Measurements from ENCODE around the gene ADPRHL1.
"Not testable (repeated sequence)": the region's sequence is repeated elsewhere in the genome, so short reads cannot be mapped to it uniquely, and the experiment has no call there.

ADPRHL1 gene

DNA sequence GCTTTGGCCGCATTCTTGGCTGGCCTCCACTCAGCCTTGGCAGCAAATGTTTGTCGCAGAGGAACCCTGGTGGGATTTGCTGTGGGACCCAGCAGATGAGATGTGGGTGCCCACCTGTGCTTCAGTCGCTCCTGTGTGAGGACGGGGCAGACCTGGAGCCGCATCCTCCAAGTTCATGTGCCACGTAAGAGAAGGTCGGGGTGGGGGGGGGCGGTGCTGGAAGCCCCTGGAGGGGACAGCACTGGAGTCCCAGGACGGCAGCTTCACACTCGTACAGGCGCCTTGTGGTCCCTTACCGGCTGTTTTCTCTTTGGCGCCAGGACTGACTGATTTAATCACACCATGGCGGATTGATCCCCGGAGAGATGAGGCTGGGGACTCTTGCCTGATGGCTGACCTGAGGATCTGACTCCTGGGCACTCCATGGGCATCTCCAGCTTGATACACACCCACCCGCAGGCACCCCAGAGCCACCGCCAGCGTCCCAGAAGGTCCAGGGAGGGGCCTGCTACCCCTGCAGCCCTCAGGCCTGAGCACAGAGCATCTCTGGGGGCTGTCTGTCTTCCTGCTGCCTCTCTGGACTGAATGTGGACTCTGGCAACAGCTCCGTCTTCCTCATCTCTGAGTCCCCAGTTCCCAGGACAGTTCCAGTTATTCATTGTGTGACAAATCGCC is 79.3 kb downstream of the ADPRHL1 start:
- Histone ChIP-seq H3K4me1 (ENCODE audit: insufficient read depth, low read length, poor library complexity, severe bottlenecking) (no peaks in the 10 kb centered on the region), H3K27me3 (ENCODE audit: insufficient read depth, low read length, poor library complexity, severe bottlenecking) (no peaks in the 10 kb centered on the region), H3K79me2 (ENCODE audit: insufficient read depth, low read length) (no peaks in the 10 kb centered on the region), H3F3A (ENCODE audit: low read depth) (no peaks in the 10 kb centered on the region), H3K4me3 (ENCODE audit: low read length, poor library complexity, severe bottlenecking) (no peak overlapping the region), H4K20me1 (ENCODE audit: insufficient read depth, low read length, poor library complexity, severe bottlenecking) (no peaks in the 10 kb centered on the region), H3K9me3 (ENCODE audit: insufficient read depth, low read depth, low read length) (peaks cover 9% of the 10 kb centered on the region; the same call in 1 of the 2 replicates), H3K9me2 (replicated peaks; ENCODE audit: low read depth, low read length) (no peaks in the 10 kb centered on the region), H2AFZ (ENCODE audit: low read length) (no peak overlapping the region), H3K4me2 (ENCODE audit: low read depth, low read length, poor library complexity, severe bottlenecking) (no peak overlapping the region), H3K36me3 (ENCODE audit: insufficient read depth, low read length) (no peaks in the 10 kb centered on the region), H3K9ac (ENCODE audit: low read depth, low read length, poor library complexity, severe bottlenecking) (no peak overlapping the region)
- TF ChIP-seq EZH2phosphoT487 (IDR thresholded peaks at IDR 0.05; ENCODE audit: borderline replicate concordance), result no peak
- TF ChIP-seq, protein P1, sequence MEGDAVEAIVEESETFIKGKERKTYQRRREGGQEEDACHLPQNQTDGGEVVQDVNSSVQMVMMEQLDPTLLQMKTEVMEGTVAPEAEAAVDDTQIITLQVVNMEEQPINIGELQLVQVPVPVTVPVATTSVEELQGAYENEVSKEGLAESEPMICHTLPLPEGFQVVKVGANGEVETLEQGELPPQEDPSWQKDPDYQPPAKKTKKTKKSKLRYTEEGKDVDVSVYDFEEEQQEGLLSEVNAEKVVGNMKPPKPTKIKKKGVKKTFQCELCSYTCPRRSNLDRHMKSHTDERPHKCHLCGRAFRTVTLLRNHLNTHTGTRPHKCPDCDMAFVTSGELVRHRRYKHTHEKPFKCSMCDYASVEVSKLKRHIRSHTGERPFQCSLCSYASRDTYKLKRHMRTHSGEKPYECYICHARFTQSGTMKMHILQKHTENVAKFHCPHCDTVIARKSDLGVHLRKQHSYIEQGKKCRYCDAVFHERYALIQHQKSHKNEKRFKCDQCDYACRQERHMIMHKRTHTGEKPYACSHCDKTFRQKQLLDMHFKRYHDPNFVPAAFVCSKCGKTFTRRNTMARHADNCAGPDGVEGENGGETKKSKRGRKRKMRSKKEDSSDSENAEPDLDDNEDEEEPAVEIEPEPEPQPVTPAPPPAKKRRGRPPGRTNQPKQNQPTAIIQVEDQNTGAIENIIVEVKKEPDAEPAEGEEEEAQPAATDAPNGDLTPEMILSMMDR (conservative IDR thresholded peaks at IDR 0.05; ENCODE audit: low read length), result no peak

DNA sequence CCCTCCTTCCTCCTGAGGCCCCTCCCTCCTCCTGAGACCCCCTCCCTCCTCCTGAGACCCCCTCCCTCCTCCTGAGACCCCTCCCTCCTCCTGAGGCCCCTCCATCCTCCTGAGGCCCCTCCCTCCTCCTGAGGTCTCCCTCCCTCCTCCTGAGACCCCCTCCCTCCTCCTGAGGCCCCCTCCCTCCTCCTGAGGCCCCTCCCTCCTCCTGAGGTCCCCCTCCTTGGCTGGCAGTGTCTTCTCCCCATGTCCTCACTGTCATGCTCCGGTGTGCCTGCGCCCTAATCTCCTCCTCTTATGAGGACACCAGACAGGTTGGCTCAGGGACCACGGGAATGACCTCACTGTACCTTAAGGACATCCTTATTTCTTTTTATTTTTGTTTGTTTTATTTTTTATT is 81.6 kb downstream of the ADPRHL1 start:
- not testable (repeated sequence) for H3K27me3 ChIP-seq (ENCODE audit: insufficient read depth, low read length, poor library complexity, severe bottlenecking); H3F3A ChIP-seq (ENCODE audit: low read depth); H2AFZ ChIP-seq (ENCODE audit: low read length); H4K20me1 ChIP-seq (ENCODE audit: insufficient read depth, low read length, poor library complexity, severe bottlenecking); H3K4me3 ChIP-seq (ENCODE audit: low read length, poor library complexity, severe bottlenecking); H3K36me3 ChIP-seq (ENCODE audit: insufficient read depth, low read length); H3K79me2 ChIP-seq (ENCODE audit: insufficient read depth, low read length); H3K9me2 ChIP-seq (replicated peaks; ENCODE audit: low read depth, low read length); H3K9ac ChIP-seq (ENCODE audit: low read depth, low read length, poor library complexity, severe bottlenecking); H3K4me2 ChIP-seq (ENCODE audit: low read depth, low read length, poor library complexity, severe bottlenecking); H3K4me1 ChIP-seq (ENCODE audit: insufficient read depth, low read length, poor library complexity, severe bottlenecking); H3K9me3 ChIP-seq (ENCODE audit: insufficient read depth, low read depth, low read length)

DNA sequence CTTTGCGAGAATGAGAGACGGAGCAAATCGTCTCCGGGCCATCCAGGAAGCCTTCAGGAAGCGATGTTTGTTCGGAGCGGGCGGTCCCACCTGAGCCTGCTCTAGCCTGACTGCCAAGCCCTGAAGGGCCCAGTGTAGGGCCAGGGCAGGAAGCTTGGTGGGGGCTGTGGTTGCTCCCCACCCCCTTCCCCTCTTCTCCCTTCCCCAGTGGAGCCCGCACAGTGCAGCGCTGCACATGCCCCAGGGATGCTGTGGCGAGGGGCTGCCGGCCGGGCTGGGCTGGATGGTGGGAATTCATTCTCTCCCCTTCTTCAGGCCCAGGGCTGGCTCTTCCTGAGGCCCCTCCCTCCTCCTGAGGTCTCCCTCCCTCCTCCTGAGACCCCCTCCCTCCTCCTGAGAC is 82.2 kb downstream of the ADPRHL1 start:
- no peak overlapping the region for H3K9ac ChIP-seq (ENCODE audit: low read depth, low read length, poor library complexity, severe bottlenecking)
- H3K4me1 ChIP-seq (ENCODE audit: insufficient read depth, low read length, poor library complexity, severe bottlenecking), result no peaks in the 10 kb centered on the region
- no peaks in the 10 kb centered on the region for H4K20me1 ChIP-seq (ENCODE audit: insufficient read depth, low read length, poor library complexity, severe bottlenecking)
- H3K36me3 ChIP-seq (ENCODE audit: insufficient read depth, low read length), result no peaks in the 10 kb centered on the region
- no peak for TF ChIP-seq EZH2phosphoT487 (IDR thresholded peaks at IDR 0.05; ENCODE audit: borderline replicate concordance)
- TF ChIP-seq, protein P1 (conservative IDR thresholded peaks at IDR 0.05; ENCODE audit: low read length), result no peak
- no peak overlapping the region for H3K4me2 ChIP-seq (ENCODE audit: low read depth, low read length, poor library complexity, severe bottlenecking)
- H2AFZ ChIP-seq (ENCODE audit: low read length), result no peak overlapping the region
- no peaks in the 10 kb centered on the region for H3F3A ChIP-seq (ENCODE audit: low read depth)
- H3K4me3 ChIP-seq (ENCODE audit: low read length, poor library complexity, severe bottlenecking), result no peak overlapping the region
- H3K27me3 ChIP-seq (ENCODE audit: insufficient read depth, low read length, poor library complexity, severe bottlenecking), result no peaks in the 10 kb centered on the region
- H3K9me3 ChIP-seq (ENCODE audit: insufficient read depth, low read depth, low read length), result peaks cover 6% of the 10 kb centered on the region; the same call in 1 of the 2 replicates
- H3K9me2 ChIP-seq (replicated peaks; ENCODE audit: low read depth, low read length), result no peaks in the 10 kb centered on the region
- H3K79me2 ChIP-seq (ENCODE audit: insufficient read depth, low read length), result no peaks in the 10 kb centered on the region

DNA sequence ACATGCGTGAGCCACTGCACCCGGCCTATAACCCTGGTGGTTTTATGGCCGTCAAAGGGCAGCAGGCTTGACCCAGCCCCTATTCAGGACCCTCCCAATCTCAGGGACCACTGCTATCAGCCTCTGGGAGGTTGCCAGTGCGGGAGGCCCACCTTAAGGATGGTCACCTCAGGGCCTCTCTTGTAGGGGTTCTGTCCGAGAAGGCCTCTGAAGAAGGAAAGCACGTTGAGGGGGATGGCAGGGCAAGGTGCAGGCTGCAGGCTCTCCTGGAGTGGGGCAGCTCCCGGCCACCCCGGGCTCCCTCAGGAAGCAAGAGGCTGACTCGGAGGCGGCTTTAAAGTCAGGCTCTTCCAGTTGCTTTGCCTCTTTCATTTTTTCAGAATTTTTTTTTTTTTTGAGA is 83.4 kb downstream of the ADPRHL1 start:
- no peaks in the 10 kb centered on the region for H4K20me1 ChIP-seq (ENCODE audit: insufficient read depth, low read length, poor library complexity, severe bottlenecking)
- H3K27me3 ChIP-seq (ENCODE audit: insufficient read depth, low read length, poor library complexity, severe bottlenecking), result no peaks in the 10 kb centered on the region
- no peaks in the 10 kb centered on the region for H3K4me1 ChIP-seq (ENCODE audit: insufficient read depth, low read length, poor library complexity, severe bottlenecking)
- H3K4me3 ChIP-seq (ENCODE audit: low read length, poor library complexity, severe bottlenecking), result no peak overlapping the region
- H3K9ac ChIP-seq (ENCODE audit: low read depth, low read length, poor library complexity, severe bottlenecking), result no peak overlapping the region
- no peaks in the 10 kb centered on the region for H3K36me3 ChIP-seq (ENCODE audit: insufficient read depth, low read length)
- H3K79me2 ChIP-seq (ENCODE audit: insufficient read depth, low read length), result no peaks in the 10 kb centered on the region
- no peaks in the 10 kb centered on the region for H3F3A ChIP-seq (ENCODE audit: low read depth)
- H3K9me3 ChIP-seq (ENCODE audit: insufficient read depth, low read depth, low read length), result peaks cover 3% of the 10 kb centered on the region; the same call in 1 of the 2 replicates
- H3K4me2 ChIP-seq (ENCODE audit: low read depth, low read length, poor library complexity, severe bottlenecking), result no peak overlapping the region
- H3K9me2 ChIP-seq (replicated peaks; ENCODE audit: low read depth, low read length), result no peaks in the 10 kb centered on the region
- H2AFZ ChIP-seq (ENCODE audit: low read length), result no peak overlapping the region
- no peak for TF ChIP-seq EZH2phosphoT487 (IDR thresholded peaks at IDR 0.05; ENCODE audit: borderline replicate concordance)
- TF ChIP-seq, protein P1 (conservative IDR thresholded peaks at IDR 0.05; ENCODE audit: low read length), result no peak

All from Loucy (cell line).